GM12801 (cell line): ENCODE measurements around the gene TENM4.

ENCODE experiments used
- TF ChIP-seq, protein P1 (sequence below): IDR thresholded peaks from one replicate; pipeline ENCODE4 v1.5.1; 2011; ENCODE audit warnings: control low read depth; ENCODE audit not compliant: insufficient read length; ENCODE audit errors: extremely low read depth

Gene TENM4

GRCh38 chr11:78940500-78941225 is 500.2 kb downstream of the TENM4 start:
- TF ChIP-seq, protein P1, sequence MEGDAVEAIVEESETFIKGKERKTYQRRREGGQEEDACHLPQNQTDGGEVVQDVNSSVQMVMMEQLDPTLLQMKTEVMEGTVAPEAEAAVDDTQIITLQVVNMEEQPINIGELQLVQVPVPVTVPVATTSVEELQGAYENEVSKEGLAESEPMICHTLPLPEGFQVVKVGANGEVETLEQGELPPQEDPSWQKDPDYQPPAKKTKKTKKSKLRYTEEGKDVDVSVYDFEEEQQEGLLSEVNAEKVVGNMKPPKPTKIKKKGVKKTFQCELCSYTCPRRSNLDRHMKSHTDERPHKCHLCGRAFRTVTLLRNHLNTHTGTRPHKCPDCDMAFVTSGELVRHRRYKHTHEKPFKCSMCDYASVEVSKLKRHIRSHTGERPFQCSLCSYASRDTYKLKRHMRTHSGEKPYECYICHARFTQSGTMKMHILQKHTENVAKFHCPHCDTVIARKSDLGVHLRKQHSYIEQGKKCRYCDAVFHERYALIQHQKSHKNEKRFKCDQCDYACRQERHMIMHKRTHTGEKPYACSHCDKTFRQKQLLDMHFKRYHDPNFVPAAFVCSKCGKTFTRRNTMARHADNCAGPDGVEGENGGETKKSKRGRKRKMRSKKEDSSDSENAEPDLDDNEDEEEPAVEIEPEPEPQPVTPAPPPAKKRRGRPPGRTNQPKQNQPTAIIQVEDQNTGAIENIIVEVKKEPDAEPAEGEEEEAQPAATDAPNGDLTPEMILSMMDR, result no peak

DNA sequence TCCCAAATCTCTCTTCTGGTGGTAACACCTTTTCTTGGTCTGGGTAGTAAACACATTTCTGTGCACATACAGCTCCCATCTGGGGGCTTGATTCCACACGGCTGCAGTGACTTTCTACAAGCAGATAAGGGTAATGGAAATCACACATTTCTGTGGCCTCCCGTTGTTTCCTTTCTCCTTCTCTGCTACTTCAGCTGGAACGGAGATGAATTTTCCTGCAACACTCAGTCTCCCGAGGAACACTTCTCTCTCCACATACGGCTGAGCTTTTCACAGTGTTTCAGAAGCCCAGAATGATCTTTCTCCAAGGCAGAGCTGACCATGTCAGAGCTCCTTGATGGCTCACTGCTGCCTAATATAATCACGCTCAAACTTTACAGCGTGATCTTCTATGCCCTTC is 501.9 kb downstream of the TENM4 start:
- TF ChIP-seq, protein P1, result no peak

- TF ChIP-seq, protein P1, result no peak
Measured at GRCh38 chr11:78938036-78938435, 502.8 kb downstream of the TENM4 start.

DNA sequence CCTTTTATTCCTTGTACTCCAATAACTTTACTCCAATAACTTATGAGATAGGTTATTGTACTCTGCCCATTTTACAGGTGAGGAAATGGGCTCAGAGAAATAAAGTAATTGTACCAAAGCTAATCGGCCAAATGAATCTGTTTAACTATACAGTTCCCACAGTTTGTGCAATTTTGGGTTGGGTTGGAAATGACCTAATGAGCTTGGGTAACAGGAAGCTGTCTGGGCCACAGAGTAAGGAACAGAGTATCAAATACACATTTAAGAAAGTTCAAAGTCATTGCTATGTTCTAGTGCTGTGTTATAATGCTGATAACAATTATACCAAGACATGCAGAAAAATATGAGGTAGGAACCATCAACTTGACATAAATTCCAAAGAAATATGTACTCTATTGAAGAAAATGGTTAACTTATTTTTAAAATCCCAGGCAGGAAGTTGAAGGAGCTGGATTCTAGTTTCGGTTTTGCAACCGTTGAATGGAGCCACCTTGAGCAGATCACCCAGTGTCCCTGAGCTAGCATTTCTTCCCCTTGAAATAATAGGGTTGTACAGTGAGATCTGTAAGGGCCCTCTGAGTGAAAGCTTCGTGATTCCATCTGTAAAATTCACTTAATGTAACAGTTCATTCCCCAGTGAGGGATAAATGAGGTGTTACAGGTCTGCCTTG is 505.3 kb downstream of the TENM4 start:
- TF ChIP-seq, protein P1, result no peak

GRCh38 chr11:78933350-78933749 is 507.5 kb downstream of the TENM4 start:
- TF ChIP-seq, protein P1, result no peak

GRCh38 chr11:78932757-78933156 is 508.1 kb downstream of the TENM4 start:
- TF ChIP-seq, protein P1, result no peak

DNA sequence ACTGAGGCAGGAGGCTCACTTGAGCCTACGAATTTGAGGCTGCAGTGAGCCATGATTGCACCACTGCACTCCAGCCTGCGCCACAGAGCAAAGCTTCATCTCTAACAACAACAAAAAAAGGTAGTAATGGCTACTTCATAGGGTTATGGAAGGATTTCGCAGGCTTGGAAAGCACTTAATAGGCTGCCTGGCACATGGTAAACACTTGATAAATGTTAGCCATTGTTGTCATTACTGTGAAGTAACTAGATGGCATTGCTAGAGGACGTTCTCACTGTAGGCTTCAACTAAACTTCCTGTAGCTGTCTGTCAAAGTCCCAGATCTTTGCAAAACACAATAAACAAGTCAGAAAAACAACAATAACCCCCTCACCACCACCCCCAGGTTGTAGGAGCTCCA is 508.9 kb downstream of the TENM4 start:
- TF ChIP-seq, protein P1, result no peak
